ENCODE data around the gene RPL41. TPM values are rescaled to one million over a fixed set of nuclear protein-coding genes. Genes with fewer than 3 reads are reported as not detected.

Gene RPL41
- total and polyA plus RNA-seq, 9 donors = 4,607 to 9,217 (median 5,456) TPM

DNA sequence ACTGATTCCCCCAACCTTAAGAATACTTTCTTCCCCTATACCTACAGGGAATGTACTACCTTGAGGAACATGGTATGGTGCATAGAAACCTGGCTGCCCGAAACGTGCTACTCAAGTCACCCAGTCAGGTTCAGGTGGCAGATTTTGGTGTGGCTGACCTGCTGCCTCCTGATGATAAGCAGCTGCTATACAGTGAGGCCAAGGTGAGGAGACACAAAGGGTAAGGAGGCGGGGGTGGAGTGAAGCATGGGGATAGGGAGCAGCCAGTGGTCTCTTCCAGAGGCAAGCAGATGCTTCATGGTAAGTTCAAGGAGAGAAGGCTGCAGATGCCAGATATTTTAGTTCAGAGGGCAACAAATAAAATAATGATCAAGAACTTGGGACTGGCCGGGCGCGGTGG, 18.7 kb upstream of the RPL41 start:
- H3K27me3 ChIP-seq (ENCODE audit: control insufficient read depth, insufficient read depth, low read length) = no peaks in the 10 kb centered on the region
- H3K27ac ChIP-seq (ENCODE audit: low read length) = no peak overlapping the region
- no peak for DNase-seq
- no peaks in the 10 kb centered on the region for H3K4me1 ChIP-seq (ENCODE audit: control insufficient read depth, insufficient read depth, low read length)
- H3K9me3 ChIP-seq (replicated peaks; ENCODE audit: control insufficient read depth, low read depth, low read length) = no peaks in the 10 kb centered on the region
- H3K4me3 ChIP-seq (ENCODE audit: low read length) = no peak overlapping the region
- peaks cover 74% of the 10 kb centered on the region for H3K36me3 ChIP-seq (ENCODE audit: control insufficient read depth, insufficient read depth, low read length)
- WGBS (ENCODE audit: insufficient coverage) = 83% methylated on average over 3 of the region's 6 CpGs

GRCh38 chr12:56098592-56098991, 17.8 kb upstream of the RPL41 start:
- WGBS (ENCODE audit: insufficient coverage) = no CpG with 5 or more reads among the region's 3 CpGs
- H3K4me1 ChIP-seq (ENCODE audit: control insufficient read depth, insufficient read depth, low read length) = no peaks in the 10 kb centered on the region
- no peak overlapping the region for H3K27ac ChIP-seq (ENCODE audit: low read length)
- H3K4me3 ChIP-seq (ENCODE audit: low read length) = no peak overlapping the region
- peaks cover 70% of the 10 kb centered on the region for H3K36me3 ChIP-seq (ENCODE audit: control insufficient read depth, insufficient read depth, low read length)
- no peaks in the 10 kb centered on the region for H3K9me3 ChIP-seq (replicated peaks; ENCODE audit: control insufficient read depth, low read depth, low read length)
- no peak for DNase-seq
- no peaks in the 10 kb centered on the region for H3K27me3 ChIP-seq (ENCODE audit: control insufficient read depth, insufficient read depth, low read length)

GRCh38 chr12:56099787-56100186, 16.6 kb upstream of the RPL41 start:
- Histone ChIP-seq H3K27ac (ENCODE audit: low read length) (no peak overlapping the region), H3K27me3 (ENCODE audit: control insufficient read depth, insufficient read depth, low read length) (no peaks in the 10 kb centered on the region), H3K4me1 (ENCODE audit: control insufficient read depth, insufficient read depth, low read length) (no peaks in the 10 kb centered on the region), H3K4me3 (ENCODE audit: low read length) (no peak overlapping the region), H3K36me3 (ENCODE audit: control insufficient read depth, insufficient read depth, low read length) (peaks cover 60% of the 10 kb centered on the region), H3K9me3 (replicated peaks; ENCODE audit: control insufficient read depth, low read depth, low read length) (no peaks in the 10 kb centered on the region)
- DNase-seq = no peak
- WGBS (ENCODE audit: insufficient coverage) = 100% methylated on average over 2 of the region's 4 CpGs

- no peak overlapping the region for H3K4me3 ChIP-seq (ENCODE audit: low read length)
- no peaks in the 10 kb centered on the region for H3K27me3 ChIP-seq (ENCODE audit: control insufficient read depth, insufficient read depth, low read length)
- WGBS (ENCODE audit: insufficient coverage) = 87% methylated on average over 13 of the region's 14 CpGs
- H3K27ac ChIP-seq (ENCODE audit: low read length) = no peak overlapping the region
- no peak for DNase-seq
- H3K36me3 ChIP-seq (ENCODE audit: control insufficient read depth, insufficient read depth, low read length) = peaks cover 53% of the 10 kb centered on the region
- H3K9me3 ChIP-seq (replicated peaks; ENCODE audit: control insufficient read depth, low read depth, low read length) = no peaks in the 10 kb centered on the region
- H3K4me1 ChIP-seq (ENCODE audit: control insufficient read depth, insufficient read depth, low read length) = peaks cover 7% of the 10 kb centered on the region
Observed at GRCh38 chr12:56101045-56101444, 15.4 kb upstream of the RPL41 start.

GRCh38 chr12:56102683-56103065, 13.8 kb upstream of the RPL41 start:
- no peak for DNase-seq
- Histone ChIP-seq H3K27ac (ENCODE audit: low read length) (no peak overlapping the region), H3K4me3 (ENCODE audit: low read length) (no peak overlapping the region), H3K27me3 (ENCODE audit: control insufficient read depth, insufficient read depth, low read length) (no peaks in the 10 kb centered on the region), H3K4me1 (ENCODE audit: control insufficient read depth, insufficient read depth, low read length) (peaks cover 10% of the 10 kb centered on the region), H3K9me3 (replicated peaks; ENCODE audit: control insufficient read depth, low read depth, low read length) (no peaks in the 10 kb centered on the region), H3K36me3 (ENCODE audit: control insufficient read depth, insufficient read depth, low read length) (peaks cover 52% of the 10 kb centered on the region)
- WGBS (ENCODE audit: insufficient coverage) = no CpG with 5 or more reads among the region's 1 CpG

- 61% methylated on average over 2 of the region's 6 CpGs for WGBS (ENCODE audit: insufficient coverage)
- H3K27ac ChIP-seq (ENCODE audit: low read length) = peak overlapping the region; percentile 96
- no peak for DNase-seq
- H3K36me3 ChIP-seq (ENCODE audit: control insufficient read depth, insufficient read depth, low read length) = peaks cover 54% of the 10 kb centered on the region
- no peaks in the 10 kb centered on the region for H3K27me3 ChIP-seq (ENCODE audit: control insufficient read depth, insufficient read depth, low read length)
- H3K9me3 ChIP-seq (replicated peaks; ENCODE audit: control insufficient read depth, low read depth, low read length) = no peaks in the 10 kb centered on the region
- H3K4me1 ChIP-seq (ENCODE audit: control insufficient read depth, insufficient read depth, low read length) = peaks cover 10% of the 10 kb centered on the region
- H3K4me3 ChIP-seq (ENCODE audit: low read length) = peak overlapping the region; percentile 82
Observed at GRCh38 chr12:56103066-56103711, 13.2 kb upstream of the RPL41 start.

DNA sequence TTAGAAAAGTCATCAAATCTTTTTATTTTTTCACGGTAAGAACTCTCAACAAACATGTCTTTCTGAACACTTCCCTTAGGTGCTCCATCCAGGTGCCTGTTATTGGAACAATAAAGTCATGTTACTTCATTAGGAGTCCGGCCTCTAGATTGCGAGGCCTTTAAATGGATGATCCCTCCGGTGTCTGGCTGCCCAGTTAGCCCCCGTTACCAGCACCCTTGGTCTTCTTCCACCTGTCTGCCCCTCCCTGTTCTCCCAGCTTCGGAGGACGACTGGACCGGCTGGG, 12.7 kb upstream of the RPL41 start:
- Histone ChIP-seq H3K4me3 (ENCODE audit: low read length) (peak overlapping the region; percentile 82), H3K4me1 (ENCODE audit: control insufficient read depth, insufficient read depth, low read length) (peaks cover 10% of the 10 kb centered on the region), H3K27ac (ENCODE audit: low read length) (peak overlapping the region; percentile 96), H3K27me3 (ENCODE audit: control insufficient read depth, insufficient read depth, low read length) (no peaks in the 10 kb centered on the region), H3K36me3 (ENCODE audit: control insufficient read depth, insufficient read depth, low read length) (peaks cover 58% of the 10 kb centered on the region), H3K9me3 (replicated peaks; ENCODE audit: control insufficient read depth, low read depth, low read length) (no peaks in the 10 kb centered on the region)
- 8% methylated on average over 7 of the region's 8 CpGs for WGBS (ENCODE audit: insufficient coverage)
- DNase-seq = no peak

DNA sequence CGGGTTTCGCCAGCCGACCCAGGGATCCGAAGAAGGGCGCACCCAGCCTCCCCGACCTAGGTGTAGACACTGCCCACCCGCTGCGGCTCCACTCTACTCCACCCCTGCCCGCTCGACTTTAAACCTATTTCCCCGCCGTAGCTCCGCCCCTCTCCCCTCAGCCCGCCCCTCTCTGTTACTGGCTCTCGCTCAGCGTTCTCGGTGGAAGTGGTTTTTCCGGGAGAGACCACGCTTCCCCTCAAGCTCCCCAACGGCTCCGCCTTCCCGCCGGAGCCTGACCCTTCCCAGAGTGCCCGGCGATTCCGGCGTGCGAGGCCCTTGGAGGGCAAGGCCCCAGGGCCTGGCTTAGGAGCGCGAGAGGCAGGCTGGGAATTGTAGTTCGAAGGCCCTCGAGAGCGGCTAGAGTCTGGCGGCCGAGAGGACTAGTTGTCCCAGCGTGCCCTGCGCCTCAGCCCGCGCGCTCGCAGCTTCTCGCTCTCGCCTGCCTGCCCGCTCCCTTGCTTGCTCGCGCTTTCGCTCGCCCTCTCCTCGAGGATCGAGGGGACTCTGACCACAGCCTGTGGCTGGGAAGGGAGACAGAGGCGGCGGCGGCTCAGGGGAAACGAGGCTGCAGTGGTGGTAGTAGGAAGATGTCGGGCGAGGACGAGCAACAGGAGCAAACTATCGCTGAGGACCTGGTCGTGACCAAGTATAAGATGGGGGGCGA, 12.2 kb upstream of the RPL41 start, which contains the start of gene PA2G4:
Gene PA2G4 (plus strand): TSS at position 451 of the 706 bp plus-strand sequence. CDS start 179 bp downstream, at position 630.
- Histone ChIP-seq H3K36me3 (ENCODE audit: control insufficient read depth, insufficient read depth, low read length) (peaks cover 56% of the 10 kb centered on the region), H3K9me3 (replicated peaks; ENCODE audit: control insufficient read depth, low read depth, low read length) (no peaks in the 10 kb centered on the region), H3K4me3 (ENCODE audit: low read length) (peak within 1 kb of the TSS; percentile 82), H3K4me1 (ENCODE audit: control insufficient read depth, insufficient read depth, low read length) (peaks cover 10% of the 10 kb centered on the region), H3K27ac (ENCODE audit: low read length) (peak within 1 kb of the TSS; percentile 96), H3K27me3 (ENCODE audit: control insufficient read depth, insufficient read depth, low read length) (no peaks in the 10 kb centered on the region)
- DNase-seq = peak; percentile 100
- under 1% methylated on average over 48 of the region's 60 CpGs for WGBS (ENCODE audit: insufficient coverage)

- Histone ChIP-seq H3K9me3 (replicated peaks; ENCODE audit: control insufficient read depth, low read depth, low read length) (no peaks in the 10 kb centered on the region), H3K36me3 (ENCODE audit: control insufficient read depth, insufficient read depth, low read length) (peaks cover 54% of the 10 kb centered on the region), H3K27me3 (ENCODE audit: control insufficient read depth, insufficient read depth, low read length) (no peaks in the 10 kb centered on the region), H3K27ac (ENCODE audit: low read length) (peak overlapping the region; percentile 96), H3K4me1 (ENCODE audit: control insufficient read depth, insufficient read depth, low read length) (peaks cover 10% of the 10 kb centered on the region), H3K4me3 (ENCODE audit: low read length) (peak overlapping the region; percentile 82)
- peak; percentile 46 for DNase-seq
- WGBS (ENCODE audit: insufficient coverage) = 0% methylated on average over 35 of the region's 40 CpGs
Observed at GRCh38 chr12:56104815-56105608, 11.4 kb upstream of the RPL41 start.

DNA sequence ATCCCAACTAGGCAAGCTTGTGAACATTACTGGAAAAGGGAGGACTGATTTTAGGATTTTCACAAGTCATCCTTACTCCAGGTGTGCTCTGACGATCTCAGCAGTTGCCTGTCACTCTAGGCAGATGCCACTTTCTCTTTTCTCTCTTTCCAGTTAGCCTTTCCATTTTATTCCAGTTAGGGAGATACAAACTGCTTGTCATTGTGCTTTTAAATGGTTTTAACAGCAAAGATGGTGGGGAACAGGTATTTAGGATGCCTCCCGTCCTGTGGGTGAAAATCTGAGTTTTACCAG, 10.9 kb upstream of the RPL41 start:
- peaks cover 10% of the 10 kb centered on the region for H3K4me1 ChIP-seq (ENCODE audit: control insufficient read depth, insufficient read depth, low read length)
- H3K36me3 ChIP-seq (ENCODE audit: control insufficient read depth, insufficient read depth, low read length) = peaks cover 57% of the 10 kb centered on the region
- no peaks in the 10 kb centered on the region for H3K9me3 ChIP-seq (replicated peaks; ENCODE audit: control insufficient read depth, low read depth, low read length)
- no peak for DNase-seq
- no peaks in the 10 kb centered on the region for H3K27me3 ChIP-seq (ENCODE audit: control insufficient read depth, insufficient read depth, low read length)
- H3K4me3 ChIP-seq (ENCODE audit: low read length) = peak overlapping the region; percentile 82
- no CpG with 5 or more reads among the region's 2 CpGs for WGBS (ENCODE audit: insufficient coverage)
- no peak overlapping the region for H3K27ac ChIP-seq (ENCODE audit: low read length)

All from muscle of leg (tissue), 11 donors.